H9 (cell line): Measurements from ENCODE around the gene PALS2. TPM values are rescaled to one million over a fixed set of nuclear protein-coding genes. Genes with fewer than 3 reads are reported as not detected.

Experiments used
- DNase-seq: peaks from one replicate; pipeline ENCODE4 v3.0.0-alpha.2; 2017
- H2AFZ ChIP-seq: one replicate; pipeline ENCODE4 v1.6.1; 2013; ENCODE audit warnings: mild to moderate bottlenecking, low read length, control low read depth, moderate library complexity
- H2AK5ac ChIP-seq: 2 replicates; pipeline ENCODE4 v1.6.1; 2013; ENCODE audit warnings: low read length, control low read depth, mixed read lengths; ENCODE audit not compliant: insufficient read length
- H2BK120ac ChIP-seq: one replicate; pipeline ENCODE4 v1.6.1; 2013; ENCODE audit warnings: low read depth, mild to moderate bottlenecking, low read length, control low read depth, inconsistent platforms; ENCODE audit not compliant: poor library complexity, severe bottlenecking
- H2BK12ac ChIP-seq: 2 replicates; pipeline ENCODE4 v1.6.1; 2013; ENCODE audit warnings: low read length, control low read depth, mixed read lengths, low read depth; ENCODE audit not compliant: insufficient read length
- H2BK15ac ChIP-seq: 2 replicates; pipeline ENCODE4 v1.6.1; 2013; ENCODE audit warnings: low read depth, low read length, control low read depth
- H2BK20ac ChIP-seq: one replicate; pipeline ENCODE4 v1.6.1; 2013; ENCODE audit warnings: low read depth, mild to moderate bottlenecking, low read length, control low read depth, inconsistent platforms; ENCODE audit not compliant: poor library complexity, severe bottlenecking
- H2BK5ac ChIP-seq: 2 replicates; pipeline ENCODE4 v1.6.1; 2013; ENCODE audit warnings: low read length, control low read depth, mixed read lengths; ENCODE audit not compliant: insufficient read length
- H3K14ac ChIP-seq: 2 replicates; pipeline ENCODE4 v1.6.1; 2013; ENCODE audit warnings: low read length, control low read depth; ENCODE audit not compliant: insufficient read depth
- H3K18ac ChIP-seq: 2 replicates; pipeline ENCODE4 v1.6.1; 2013; ENCODE audit warnings: low read depth, mild to moderate bottlenecking, mixed read lengths, low read length, control low read depth; ENCODE audit not compliant: insufficient read length
- H3K23ac ChIP-seq: 2 replicates; pipeline ENCODE4 v1.6.1; 2013; ENCODE audit warnings: low read length, control low read depth, mixed read lengths, low read depth; ENCODE audit not compliant: insufficient read length
- H3K23me2 ChIP-seq: 2 replicates; pipeline ENCODE4 v1.6.1; 2013; ENCODE audit warnings: low read depth, mild to moderate bottlenecking, mixed read lengths, low read length, control low read depth; ENCODE audit not compliant: insufficient read length, poor library complexity, severe bottlenecking
- H3K27ac ChIP-seq: 2 replicates; pipeline ENCODE4 v1.5.1; 2013; ENCODE audit warnings: low read length, control low read depth, mixed read lengths, low read depth; ENCODE audit not compliant: insufficient read length
- H3K27me3 ChIP-seq: 2 replicates; pipeline ENCODE4 v1.6.1; 2013; ENCODE audit warnings: low read length, control low read depth, inconsistent platforms; ENCODE audit not compliant: insufficient read depth
- H3K4ac ChIP-seq: 2 replicates; pipeline ENCODE4 v1.6.1; 2013; ENCODE audit warnings: low read depth, mild to moderate bottlenecking, control low read depth, inconsistent platforms, low read length, moderate library complexity
- H3K4me1 ChIP-seq: 2 replicates; pipeline ENCODE4 v1.6.1; 2013; ENCODE audit warnings: low read length, control low read depth, inconsistent platforms; ENCODE audit not compliant: insufficient read depth
- H3K4me2 ChIP-seq: 2 replicates; pipeline ENCODE4 v1.6.1; 2013; ENCODE audit warnings: low read length, control low read depth, mixed read lengths; ENCODE audit not compliant: insufficient read length, insufficient read depth
- H3K56ac ChIP-seq: 2 replicates; pipeline ENCODE4 v1.6.1; 2013; ENCODE audit warnings: low read depth, mild to moderate bottlenecking, mixed read lengths, low read length, control low read depth; ENCODE audit not compliant: insufficient read length
- H3K79me1 ChIP-seq: 2 replicates; pipeline ENCODE4 v1.6.1; 2013; ENCODE audit warnings: low read depth, mild to moderate bottlenecking, moderate library complexity, low read length, control low read depth, inconsistent platforms; ENCODE audit not compliant: insufficient read depth, poor library complexity, severe bottlenecking
- H3K79me2 ChIP-seq: 2 replicates; pipeline ENCODE4 v1.6.1; 2013; ENCODE audit warnings: low read length, control low read depth, inconsistent platforms; ENCODE audit not compliant: insufficient read depth
- H3K9ac ChIP-seq: 2 replicates; pipeline ENCODE4 v1.6.1; 2013; ENCODE audit warnings: low read length, control low read depth, mixed read lengths; ENCODE audit not compliant: insufficient read length; ENCODE audit errors: extremely low read depth
- H3K9me3 ChIP-seq: one replicate; pipeline ENCODE4 v1.6.1; 2013; ENCODE audit warnings: low read depth, low read length, inconsistent platforms; ENCODE audit not compliant: control insufficient read depth
- H3T11ph ChIP-seq: one replicate; pipeline ENCODE4 v1.6.1; 2013; ENCODE audit warnings: mild to moderate bottlenecking, low read length, control low read depth, inconsistent platforms
- H4K20me1 ChIP-seq: one replicate; pipeline ENCODE4 v1.6.1; 2013; ENCODE audit not compliant: control insufficient read depth, insufficient read length, insufficient read depth
- H4K5ac ChIP-seq: 2 replicates; pipeline ENCODE4 v1.6.1; 2013; ENCODE audit warnings: low read depth, mild to moderate bottlenecking, mixed read lengths, low read length, control low read depth; ENCODE audit not compliant: insufficient read length
- H4K8ac ChIP-seq: replicated peaks from 2 replicates; pipeline ENCODE4 v1.6.1; 2013; ENCODE audit warnings: low read length, control low read depth, mixed read lengths, low read depth; ENCODE audit not compliant: insufficient read length
- H4K91ac ChIP-seq: 2 replicates; pipeline ENCODE4 v1.6.1; 2013; ENCODE audit warnings: low read depth, mild to moderate bottlenecking, moderate library complexity, mixed read lengths, low read length, control low read depth; ENCODE audit not compliant: insufficient read length
- H3K27ac Mint-ChIP-seq, 3 experiments: 2 replicates in 2 of 3; 3 replicates in 1 of 3; pipeline ENCODE4 v1.8.0; 2020 to 2021; ENCODE audit warnings: mixed read lengths in 3 of 3, mild to moderate bottlenecking in 1 of 3, moderate library complexity in 1 of 3
- H3K27me3 Mint-ChIP-seq: 2 replicates; pipeline ENCODE4 v1.8.0; 2021; ENCODE audit warnings: low read depth, mild to moderate bottlenecking, moderate library complexity, mixed read lengths
- H3K36me3 Mint-ChIP-seq, 3 experiments: 2 replicates in 2 of 3; 3 replicates in 1 of 3; pipeline ENCODE4 v1.8.0; 2020 to 2021; ENCODE audit warnings: low read depth in 3 of 3, mixed read lengths in 3 of 3; ENCODE audit not compliant: insufficient read depth in 1 of 3
- H3K4me1 Mint-ChIP-seq, 2 experiments: 2 replicates each; pipeline ENCODE4 v1.8.0; 2020; ENCODE audit warnings: mixed read lengths in 2 of 2
- H3K4me3 Mint-ChIP-seq, 2 experiments: 2 replicates in 1 of 2; 3 replicates in 1 of 2; pipeline ENCODE4 v1.8.0; 2020 to 2021; ENCODE audit warnings: mild to moderate bottlenecking in 2 of 2, mixed read lengths in 2 of 2, moderate library complexity in 1 of 2
- H3K9me3 Mint-ChIP-seq, 2 experiments: 2 replicates in 1 of 2; 3 replicates in 1 of 2; pipeline ENCODE4 v1.8.0; 2020; ENCODE audit warnings: mild to moderate bottlenecking in 2 of 2, mixed read lengths in 2 of 2, moderate library complexity in 1 of 2
- WGBS: extraction: QIAGEN DNeasy Blood & Tissue Kit; methylation state at CpG from one replicate; pipeline ENCODE4 v1.1.7; 2013; ENCODE audit warnings: missing lambda C conversion rate, low lambda C conversion rate, mixed read lengths; ENCODE audit not compliant: insufficient read length; ENCODE audit errors: extremely low coverage; 5-methylcytosine and 5-hydroxymethylcytosine counted together
- total RNA-seq: library from RNA; stranded (reverse); gene quantifications from 2 replicates; pipeline ENCODE4 v1.2.1, GENCODE V29; 2021
- TF ChIP-seq, protein P1 (sequence below): fragments of 200-600 bp; sonication (generic); conservative IDR thresholded peaks from 3 replicates; pipeline ENCODE4 v1.8.0; 2021; ENCODE audit warnings: antibody characterized with exemption, mild to moderate bottlenecking

PALS2 gene
- total RNA-seq, 1 experiment from 2014 or later, result 63.1 TPM

DNA sequence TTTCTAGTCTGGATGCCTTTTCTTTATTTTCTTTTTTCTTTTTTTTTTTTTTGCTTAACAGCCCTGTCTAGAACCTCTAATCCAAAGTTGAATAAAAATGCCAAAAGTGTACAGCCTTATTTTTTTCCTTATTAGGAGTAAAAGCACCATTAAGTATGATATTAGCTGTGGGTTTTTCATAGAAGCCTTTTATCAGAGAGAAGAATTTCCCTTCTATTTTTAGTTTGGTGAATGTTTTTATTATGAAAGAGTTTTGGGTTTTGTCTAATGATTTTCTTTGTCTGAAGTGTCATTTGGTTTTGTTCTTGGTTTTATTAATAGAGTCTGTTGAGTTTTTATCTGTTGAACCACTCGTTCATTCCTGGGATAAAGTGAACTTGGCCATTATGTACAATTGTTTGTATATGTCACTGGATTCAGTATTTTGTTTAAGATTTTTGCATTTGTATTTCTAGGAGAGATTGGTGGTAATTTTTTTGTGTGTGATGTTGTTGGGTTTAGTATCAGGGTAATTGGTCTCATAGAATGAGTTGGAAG is 49.5 kb downstream of the PALS2 start:
- no peak overlapping the region for H3K56ac ChIP-seq

More for the DNA sequence above, 49.5 kb downstream of the PALS2 start:
- H3K4me1 ChIP-seq, result no peaks in the 10 kb centered on the region; the same call in 1 of the 2 replicates
- no peak overlapping the region for H4K5ac ChIP-seq
- H3T11ph ChIP-seq, result no peak overlapping the region
- H3K79me1 ChIP-seq, result no peaks in the 10 kb centered on the region
- no peak overlapping the region for H2AFZ ChIP-seq
- peaks cover 21 to 31% of the 10 kb centered on the region in 2 experiments for H3K4me1 Mint-ChIP-seq
- no peak overlapping the region for H2BK120ac ChIP-seq
- H2BK20ac ChIP-seq, result no peak overlapping the region
- no peak overlapping the region for H2BK12ac ChIP-seq
- no peak overlapping the region for H3K27ac ChIP-seq
- H3K27me3 ChIP-seq, result no peaks in the 10 kb centered on the region
- no peak overlapping the region for H3K14ac ChIP-seq
- H3K4me2 ChIP-seq, result no peak overlapping the region
- H4K91ac ChIP-seq, result no peak overlapping the region
- no peaks in the 10 kb centered on the region for H3K23me2 ChIP-seq
- H4K20me1 ChIP-seq, result no peaks in the 10 kb centered on the region
- no CpG with 5 or more reads among the region's 1 CpG for WGBS
- peak overlapping the region in 1 of 3 experiments; percentile 31; a peak in 2 of 7 replicates for H3K27ac Mint-ChIP-seq
- H3K79me2 ChIP-seq, result peaks cover 11% of the 10 kb centered on the region; the same call in 1 of the 2 replicates
- H3K9ac ChIP-seq, result no peak overlapping the region
- no peak overlapping the region for H2BK15ac ChIP-seq
- no peak overlapping the region for H4K8ac ChIP-seq
- no peak overlapping the region for H3K18ac ChIP-seq
- peaks cover 15 to 38% (median 38%) of the 10 kb centered on the region in 3 experiments for H3K36me3 Mint-ChIP-seq
- DNase-seq, result no peak
- TF ChIP-seq, protein P1, sequence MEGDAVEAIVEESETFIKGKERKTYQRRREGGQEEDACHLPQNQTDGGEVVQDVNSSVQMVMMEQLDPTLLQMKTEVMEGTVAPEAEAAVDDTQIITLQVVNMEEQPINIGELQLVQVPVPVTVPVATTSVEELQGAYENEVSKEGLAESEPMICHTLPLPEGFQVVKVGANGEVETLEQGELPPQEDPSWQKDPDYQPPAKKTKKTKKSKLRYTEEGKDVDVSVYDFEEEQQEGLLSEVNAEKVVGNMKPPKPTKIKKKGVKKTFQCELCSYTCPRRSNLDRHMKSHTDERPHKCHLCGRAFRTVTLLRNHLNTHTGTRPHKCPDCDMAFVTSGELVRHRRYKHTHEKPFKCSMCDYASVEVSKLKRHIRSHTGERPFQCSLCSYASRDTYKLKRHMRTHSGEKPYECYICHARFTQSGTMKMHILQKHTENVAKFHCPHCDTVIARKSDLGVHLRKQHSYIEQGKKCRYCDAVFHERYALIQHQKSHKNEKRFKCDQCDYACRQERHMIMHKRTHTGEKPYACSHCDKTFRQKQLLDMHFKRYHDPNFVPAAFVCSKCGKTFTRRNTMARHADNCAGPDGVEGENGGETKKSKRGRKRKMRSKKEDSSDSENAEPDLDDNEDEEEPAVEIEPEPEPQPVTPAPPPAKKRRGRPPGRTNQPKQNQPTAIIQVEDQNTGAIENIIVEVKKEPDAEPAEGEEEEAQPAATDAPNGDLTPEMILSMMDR, result no peak
- no peaks in the 10 kb centered on the region for H3K27me3 Mint-ChIP-seq
- H3K9me3 Mint-ChIP-seq, result peaks cover 6 to 11% of the 10 kb centered on the region in 2 experiments; a peak in 4 of 5 replicates
- H2BK5ac ChIP-seq, result no peak overlapping the region
- H3K23ac ChIP-seq, result no peak overlapping the region
- no peaks in the 10 kb centered on the region for H3K9me3 ChIP-seq
- H3K4me3 Mint-ChIP-seq, result no peak overlapping the region
- H3K4ac ChIP-seq, result no peak overlapping the region
- H2AK5ac ChIP-seq, result no peak overlapping the region

Other genes with a start within 250 kb of the PALS2 start
- gene GSDME, start 184.0 kb downstream of the PALS2 start, total RNA-seq, result 5.5 and 5.8 TPM in 2 replicates